Measurements from ENCODE around the gene RPAP3. TPM values are rescaled to one million over a fixed set of nuclear protein-coding genes. Genes with fewer than 3 reads are reported as not detected.

The RPAP3 gene, protein sequence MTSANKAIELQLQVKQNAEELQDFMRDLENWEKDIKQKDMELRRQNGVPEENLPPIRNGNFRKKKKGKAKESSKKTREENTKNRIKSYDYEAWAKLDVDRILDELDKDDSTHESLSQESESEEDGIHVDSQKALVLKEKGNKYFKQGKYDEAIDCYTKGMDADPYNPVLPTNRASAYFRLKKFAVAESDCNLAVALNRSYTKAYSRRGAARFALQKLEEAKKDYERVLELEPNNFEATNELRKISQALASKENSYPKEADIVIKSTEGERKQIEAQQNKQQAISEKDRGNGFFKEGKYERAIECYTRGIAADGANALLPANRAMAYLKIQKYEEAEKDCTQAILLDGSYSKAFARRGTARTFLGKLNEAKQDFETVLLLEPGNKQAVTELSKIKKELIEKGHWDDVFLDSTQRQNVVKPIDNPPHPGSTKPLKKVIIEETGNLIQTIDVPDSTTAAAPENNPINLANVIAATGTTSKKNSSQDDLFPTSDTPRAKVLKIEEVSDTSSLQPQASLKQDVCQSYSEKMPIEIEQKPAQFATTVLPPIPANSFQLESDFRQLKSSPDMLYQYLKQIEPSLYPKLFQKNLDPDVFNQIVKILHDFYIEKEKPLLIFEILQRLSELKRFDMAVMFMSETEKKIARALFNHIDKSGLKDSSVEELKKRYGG
- total RNA-seq (2014; rRNA removed; shearing (Covaris generic)) = 22.6 and 39.4 TPM in 2 replicates

GRCh38 chr12:47705566-47706425 is at the start of gene RPAP3:
RPAP3 (minus strand) TSS chr12:47706030; CDS start chr12:47702840, 3,190 bp downstream.

DNA sequence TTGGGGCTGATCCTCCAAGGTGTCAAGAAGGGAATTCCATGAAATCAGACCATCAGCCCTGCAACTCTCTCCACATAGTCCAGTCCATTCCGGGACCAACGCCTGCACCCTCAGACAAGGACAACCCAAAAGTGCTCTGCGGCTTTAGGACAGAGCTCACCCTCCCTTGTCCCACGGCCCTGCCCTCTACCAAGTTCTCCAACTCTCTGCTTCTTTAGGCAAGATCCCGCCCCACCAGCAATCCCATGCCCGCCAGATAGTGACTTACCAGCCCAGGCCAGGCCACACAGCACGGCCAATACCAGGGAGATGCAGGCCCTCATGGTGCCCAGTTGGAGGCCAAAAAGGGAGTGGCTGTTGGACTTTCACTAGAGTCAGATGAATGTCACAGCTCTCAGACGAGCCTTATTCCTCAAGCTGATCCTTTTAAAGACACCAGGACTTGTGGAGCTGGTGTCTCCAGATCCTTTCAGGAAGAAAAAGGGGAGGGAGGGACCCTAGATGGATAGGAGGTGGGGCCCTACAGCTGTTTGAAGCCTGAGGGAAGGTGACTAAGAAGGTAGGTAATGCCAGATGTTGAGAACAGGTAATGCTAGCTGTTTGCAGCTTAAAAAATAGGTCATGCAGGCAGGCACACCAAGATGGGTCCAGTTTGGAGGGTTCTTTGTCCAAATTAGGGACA is 19.4 kb upstream of the RPAP3 start, which contains the start of gene ENDOU:
Gene ENDOU, minus strand, starts transcription at position 400 of the 682 bp plus-strand sequence. Its CDS starts 77 bp downstream, at position 323.

Other genes with a start within 250 kb of the RPAP3 start
- 0.13 TPM in 1 of 2 replicates, not detected in the other for gene ENDOU, start 19.5 kb upstream of the RPAP3 start, total RNA-seq (2014; rRNA removed; shearing (Covaris generic))
- 3.5 and 5.5 TPM in 2 replicates for gene RAPGEF3, start 52.9 kb upstream of the RPAP3 start, total RNA-seq (2014; rRNA removed; shearing (Covaris generic))
- 25.6 and 27.3 TPM in 2 replicates for gene SLC48A1, start 67.2 kb upstream of the RPAP3 start, total RNA-seq (2014; rRNA removed; shearing (Covaris generic))
- gene HDAC7, start 113.9 kb upstream of the RPAP3 start, total RNA-seq (2014; rRNA removed; shearing (Covaris generic)) = 22.5 and 27.8 TPM in 2 replicates
- gene VDR, start 199.0 kb upstream of the RPAP3 start, total RNA-seq (2014; rRNA removed; shearing (Covaris generic)) = 10.1 and 10.7 TPM in 2 replicates